Peyer's patch (tissue), 4 donors: ENCODE measurements around the gene GOLGB1. TPM values are rescaled to one million over a fixed set of nuclear protein-coding genes. Genes with fewer than 3 reads are reported as not detected.
A peak's percentile ranks its signal among the peaks of the same experiment; 100 is the strongest.

Experiments used
- DNase-seq, 3 donors: peaks; one replicate each; pipeline ENCODE4 v3.0.0-alpha.2; 2017 to 2019
- H3K27ac ChIP-seq, 4 donors: fragments of 200-600 bp; sonication (generic); one replicate each; pipeline ENCODE4 v1.5.1; 2016 to 2019
- H3K27me3 ChIP-seq, 2 donors: fragments of 200-600 bp; sonication (generic); one replicate each; pipeline ENCODE4 v1.5.1; 2019
- H3K36me3 ChIP-seq, 3 donors: fragments of 200-600 bp; sonication (generic); one replicate each; pipeline ENCODE4 v1.5.1; 2016 to 2019
- H3K4me1 ChIP-seq, 4 donors: fragments of 200-600 bp; sonication (generic); one replicate each; pipeline ENCODE4 v1.5.1; 2016 to 2019
- H3K4me3 ChIP-seq, 4 donors: fragments of 200-600 bp; sonication (generic); 1 replicate in 3 of 4; 2 replicates in 1 of 4; pipeline ENCODE4 v1.5.1; 2016 to 2019; ENCODE audit warnings: mild to moderate bottlenecking in 1 of 4
- H3K9me3 ChIP-seq, 4 donors: fragments of 200-600 bp; sonication (generic); one replicate each; pipeline ENCODE4 v1.5.1; 2016 to 2019; ENCODE audit warnings: mild to moderate bottlenecking in 1 of 4
- CTCF ChIP-seq, 6 experiments: fragments of 450-650 bp in 4 of 6; fragments of 200-600 bp in 2 of 6; sonication (generic) in 1 of 6; IDR thresholded peaks; one replicate each; pipeline ENCODE4 v1.5.1; 2017 to 2019; ENCODE audit warnings: antibody characterized with exemption in 6 of 6, mild to moderate bottlenecking in 3 of 6, moderate library complexity in 1 of 6
- POLR2A ChIP-seq, 2 donors: fragments of 450-650 bp; IDR thresholded peaks; one replicate each; pipeline ENCODE4 v1.5.1; 2017; ENCODE audit warnings: antibody characterized with exemption in 2 of 2, mild to moderate bottlenecking in 2 of 2, moderate library complexity in 2 of 2
- total RNA-seq, 4 donors: library from RNA; depleted of rRNA; stranded (reverse); fragments of >200 nt; gene quantifications; one replicate each; pipeline ENCODE4 v1.1.0, GENCODE V29; 2016

The GOLGB1 gene
- total RNA-seq, 4 donors from 2014 or later, result 84.0 to 134 (median 112) TPM

DNA sequence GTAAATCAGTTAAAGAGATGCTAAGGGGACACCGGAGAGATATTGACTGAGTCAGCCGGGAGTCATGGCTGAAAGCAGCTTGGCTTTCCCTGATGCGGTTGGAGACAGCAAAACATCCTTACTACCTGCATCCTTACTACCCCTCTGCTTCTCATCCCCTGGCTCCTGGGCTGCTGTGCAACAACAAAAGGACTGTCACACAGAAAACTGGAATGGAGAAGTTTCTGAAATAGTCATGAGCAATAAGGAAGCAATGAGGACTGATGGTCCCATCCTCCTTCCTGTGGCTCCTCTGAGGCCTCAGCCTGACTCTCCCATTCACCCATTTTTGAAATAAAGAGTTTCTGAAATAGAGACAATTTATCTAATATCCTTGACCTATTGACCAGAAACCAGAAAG, 90.0 kb downstream of the GOLGB1 start:
- DNase-seq, result no peak
- peaks cover 0 to 27% (median 0%) of the 10 kb centered on the region in 3 donors for H3K36me3 ChIP-seq
- H3K4me1 ChIP-seq, result peaks cover 0 to 6% (median 2%) of the 10 kb centered on the region in 4 donors
- TF ChIP-seq POLR2A (IDR thresholded peaks at IDR 0.05), result no peak
- no peak for TF ChIP-seq CTCF (IDR thresholded peaks at IDR 0.05)
- H3K27me3 ChIP-seq, result no peaks in the 10 kb centered on the region
- H3K9me3 ChIP-seq, result no peaks in the 10 kb centered on the region
- H3K27ac ChIP-seq, result peak overlapping the region; percentile 65 to 88 (median 82)
- H3K4me3 ChIP-seq, result peak overlapping the region in 3 of 4 donors; percentile 31 to 45 (median 42)

GRCh38 chr3:121658716-121659435, 90.7 kb downstream of the GOLGB1 start:
- peak overlapping the region in 1 of 4 donors; percentile 31 for H3K4me3 ChIP-seq
- no peak for DNase-seq

DNA sequence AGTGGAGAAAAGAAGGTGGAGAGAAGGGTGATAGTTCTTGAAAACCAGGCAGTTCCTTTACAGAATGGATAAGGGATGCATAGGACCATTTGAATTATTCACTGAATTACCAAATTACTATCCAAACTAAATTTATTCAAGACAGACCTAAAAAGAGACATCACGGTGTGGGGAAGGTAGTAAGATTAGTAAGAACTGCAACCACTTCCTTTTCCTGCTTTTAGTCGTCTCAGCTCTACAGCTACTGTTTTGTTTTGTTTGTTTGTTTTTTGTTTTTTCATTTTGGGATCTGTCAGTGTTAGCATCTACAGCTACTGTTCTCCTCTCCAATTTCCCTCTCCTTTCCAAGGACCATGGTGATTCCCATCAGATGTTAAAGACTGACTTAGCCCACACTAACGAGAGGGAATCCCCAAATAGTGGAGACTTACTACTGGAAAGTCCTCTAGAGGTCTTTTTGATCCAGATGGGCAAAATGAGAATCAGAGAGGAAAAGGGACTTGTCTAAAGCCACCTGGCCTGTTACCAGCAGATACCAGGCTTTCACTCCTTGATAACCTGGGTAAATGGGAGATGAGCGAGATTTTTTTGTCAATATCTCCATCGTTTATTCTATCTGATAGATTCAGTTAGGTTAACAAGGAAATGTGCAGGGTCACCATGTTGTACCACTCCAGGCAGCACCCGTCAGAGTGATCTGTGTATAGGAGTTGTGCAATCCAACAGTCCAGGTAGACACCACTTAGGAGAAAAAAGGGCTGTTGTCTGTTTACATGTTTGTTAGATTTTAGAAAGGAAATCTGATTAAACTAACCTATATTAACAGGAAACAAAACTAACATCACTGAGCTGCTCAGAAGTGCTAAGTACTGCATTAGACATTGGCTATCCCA, 94.8 kb downstream of the GOLGB1 start:
- H3K27ac ChIP-seq, result peak overlapping the region in 1 of 4 donors; percentile 26
- H3K36me3 ChIP-seq, result peaks cover 0 to 4% (median 0%) of the 10 kb centered on the region in 3 donors
- no peak for DNase-seq
- peaks cover 0 to 9% (median 2%) of the 10 kb centered on the region in 4 donors for H3K4me1 ChIP-seq
- no peaks in the 10 kb centered on the region for H3K9me3 ChIP-seq
- no peaks in the 10 kb centered on the region for H3K27me3 ChIP-seq
- H3K4me3 ChIP-seq, result no peak overlapping the region
- TF ChIP-seq CTCF (IDR thresholded peaks at IDR 0.05) (no peak), POLR2A (IDR thresholded peaks at IDR 0.05) (no peak)

More at GRCh38 chr3:121658716-121659435, 90.7 kb downstream of the GOLGB1 start:
- Histone ChIP-seq H3K9me3 (no peaks in the 10 kb centered on the region), H3K4me1 (peaks cover 0 to 9% (median 2%) of the 10 kb centered on the region in 4 donors), H3K27me3 (no peaks in the 10 kb centered on the region), H3K27ac (peak overlapping the region in 2 of 4 donors; percentile 81 to 88), H3K36me3 (peaks cover 0 to 20% (median 0%) of the 10 kb centered on the region in 3 donors)
- TF ChIP-seq CTCF (IDR thresholded peaks at IDR 0.05) (no peak), POLR2A (IDR thresholded peaks at IDR 0.05) (no peak)

DNA sequence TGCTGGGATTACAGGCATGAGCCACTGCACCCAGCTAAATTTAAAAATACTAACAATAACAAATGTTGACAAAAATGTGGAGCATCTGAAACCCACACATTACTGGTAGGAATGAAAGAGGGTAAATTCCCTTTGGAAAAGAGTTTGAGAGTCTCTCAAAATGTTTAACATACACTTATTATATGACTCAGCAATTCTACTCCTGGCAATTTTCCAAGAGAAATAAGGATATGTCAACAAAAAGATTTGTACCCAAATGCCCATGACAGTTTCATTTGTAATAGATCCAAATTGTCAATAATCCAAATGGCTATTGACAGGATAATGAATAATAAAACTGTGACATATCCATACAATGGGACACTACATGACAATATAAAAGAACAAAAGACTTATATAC, 97.9 kb downstream of the GOLGB1 start:
- H3K4me3 ChIP-seq, result no peak overlapping the region
- no peaks in the 10 kb centered on the region for H3K9me3 ChIP-seq
- TF ChIP-seq CTCF (IDR thresholded peaks at IDR 0.05), result no peak
- TF ChIP-seq POLR2A (IDR thresholded peaks at IDR 0.05), result no peak
- H3K36me3 ChIP-seq, result peaks cover 0 to 4% (median 0%) of the 10 kb centered on the region in 3 donors
- H3K27me3 ChIP-seq, result no peaks in the 10 kb centered on the region
- DNase-seq, result no peak
- H3K4me1 ChIP-seq, result peaks cover 0 to 7% (median 0%) of the 10 kb centered on the region in 4 donors
- H3K27ac ChIP-seq, result no peak overlapping the region

GRCh38 chr3:121649645-121650044, 99.9 kb downstream of the GOLGB1 start:
- Histone ChIP-seq H3K27ac (no peak overlapping the region), H3K4me3 (no peak overlapping the region), H3K9me3 (no peaks in the 10 kb centered on the region), H3K36me3 (no peaks in the 10 kb centered on the region), H3K27me3 (no peaks in the 10 kb centered on the region), H3K4me1 (peaks cover 0 to 4% (median 0%) of the 10 kb centered on the region in 4 donors)
- DNase-seq, result no peak
- no peak for TF ChIP-seq POLR2A (IDR thresholded peaks at IDR 0.05)
- TF ChIP-seq CTCF (IDR thresholded peaks at IDR 0.05), result no peak
